GM10266 (cell line): ENCODE data around the gene PHIP.

Experiments
- DNase-seq: peaks from one replicate; pipeline ENCODE4 v3.0.0; 2012; ENCODE audit errors: extremely low spot score
- TF ChIP-seq, protein P1 (sequence below): IDR thresholded peaks from 2 replicates; pipeline ENCODE4 v1.5.1; 2012; ENCODE audit warnings: mild to moderate bottlenecking, low read depth; ENCODE audit not compliant: control insufficient read depth, insufficient read depth; ENCODE audit errors: missing control alignments

The PHIP gene

DNA sequence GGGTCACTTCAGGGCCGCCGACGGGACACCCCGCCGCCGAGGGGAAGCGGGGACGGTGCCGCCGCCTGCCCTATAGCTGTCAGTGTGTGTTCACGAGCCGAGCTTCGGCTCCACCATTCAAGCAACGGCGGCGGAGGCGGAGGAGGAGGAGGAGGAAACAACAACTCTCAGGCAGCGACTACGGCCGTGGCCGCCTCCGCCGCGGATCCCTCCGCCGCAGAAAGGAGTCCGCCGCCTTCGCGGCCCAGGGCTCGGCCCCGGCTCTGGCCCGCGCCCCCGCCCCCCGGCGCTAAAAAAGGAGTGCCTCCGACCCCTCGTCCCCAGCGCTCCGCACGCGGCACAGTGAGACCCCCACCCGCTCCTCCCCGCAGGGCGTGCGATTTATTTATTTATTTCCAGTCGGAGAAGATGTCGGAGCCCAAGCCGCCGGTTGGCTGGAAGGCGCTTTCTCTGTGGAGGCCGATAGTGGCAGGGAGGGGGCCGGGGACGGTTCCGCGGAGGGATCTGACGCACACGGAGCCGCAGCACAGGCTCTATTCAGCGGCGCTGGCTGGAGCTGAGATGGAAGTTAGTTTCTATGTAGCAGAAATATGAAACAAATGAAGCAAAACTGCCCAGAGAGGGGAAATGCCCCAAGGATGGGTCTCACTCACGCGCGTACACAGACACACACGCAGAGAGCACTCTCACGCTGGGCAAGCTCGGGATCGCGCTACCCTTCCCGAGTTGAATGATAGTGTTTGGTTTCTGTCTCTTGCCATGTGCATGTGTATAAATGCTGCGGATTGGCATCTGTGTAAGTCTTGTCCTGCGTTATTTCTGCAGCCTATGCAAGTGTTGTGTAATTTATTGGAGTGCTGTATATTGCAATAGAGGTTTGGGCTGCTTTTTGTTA is at the start of gene PHIP:
PHIP (minus strand) TSS at position 180 of the 895 bp plus-strand sequence. CDS start 186 bp downstream, outside the sequence.
- peak; percentile 79 for DNase-seq

DNA sequence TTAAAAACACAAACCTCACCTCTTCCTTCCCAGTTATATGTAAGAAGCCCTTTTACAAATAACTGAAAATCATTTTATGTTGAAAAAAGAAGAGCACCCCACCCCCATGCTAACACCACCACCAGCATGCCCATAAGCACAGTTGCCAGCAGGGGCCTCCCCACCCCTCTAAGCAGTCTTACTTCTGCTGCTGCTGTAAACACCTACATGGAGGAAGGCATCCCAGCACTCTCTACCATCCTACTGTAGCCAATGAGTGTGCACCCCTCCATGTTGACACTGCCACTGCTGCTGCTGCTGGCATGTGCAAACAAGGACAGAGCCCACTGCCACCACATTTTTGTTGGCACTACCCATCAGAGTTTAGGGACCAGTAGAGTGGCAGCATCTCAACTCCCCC is 49.6 kb upstream of the PHIP start:
- TF ChIP-seq, protein P1, sequence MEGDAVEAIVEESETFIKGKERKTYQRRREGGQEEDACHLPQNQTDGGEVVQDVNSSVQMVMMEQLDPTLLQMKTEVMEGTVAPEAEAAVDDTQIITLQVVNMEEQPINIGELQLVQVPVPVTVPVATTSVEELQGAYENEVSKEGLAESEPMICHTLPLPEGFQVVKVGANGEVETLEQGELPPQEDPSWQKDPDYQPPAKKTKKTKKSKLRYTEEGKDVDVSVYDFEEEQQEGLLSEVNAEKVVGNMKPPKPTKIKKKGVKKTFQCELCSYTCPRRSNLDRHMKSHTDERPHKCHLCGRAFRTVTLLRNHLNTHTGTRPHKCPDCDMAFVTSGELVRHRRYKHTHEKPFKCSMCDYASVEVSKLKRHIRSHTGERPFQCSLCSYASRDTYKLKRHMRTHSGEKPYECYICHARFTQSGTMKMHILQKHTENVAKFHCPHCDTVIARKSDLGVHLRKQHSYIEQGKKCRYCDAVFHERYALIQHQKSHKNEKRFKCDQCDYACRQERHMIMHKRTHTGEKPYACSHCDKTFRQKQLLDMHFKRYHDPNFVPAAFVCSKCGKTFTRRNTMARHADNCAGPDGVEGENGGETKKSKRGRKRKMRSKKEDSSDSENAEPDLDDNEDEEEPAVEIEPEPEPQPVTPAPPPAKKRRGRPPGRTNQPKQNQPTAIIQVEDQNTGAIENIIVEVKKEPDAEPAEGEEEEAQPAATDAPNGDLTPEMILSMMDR = no peak
- DNase-seq = no peak

More for the DNA sequence above, at the start of gene PHIP:
- TF ChIP-seq, protein P1 = no peak

DNA sequence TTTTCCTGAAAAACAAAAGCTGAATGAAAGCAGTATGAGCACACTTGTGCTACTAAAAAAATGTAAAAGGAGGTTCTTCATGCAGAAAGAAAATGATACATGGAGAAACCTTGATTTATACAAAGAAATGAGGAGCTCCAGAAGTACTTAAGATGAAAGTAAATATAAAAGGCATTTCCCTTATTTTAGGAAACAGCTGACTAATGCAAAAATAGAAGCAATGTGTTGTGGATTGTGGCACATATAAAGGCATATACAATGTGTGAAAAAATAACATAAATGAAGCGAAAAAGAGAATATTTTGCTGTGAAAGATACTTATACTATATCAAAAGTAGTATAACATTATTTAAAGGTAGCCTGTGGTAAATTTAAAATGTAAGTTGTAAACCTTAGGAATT is 41.2 kb upstream of the PHIP start:
- DNase-seq = no peak
- TF ChIP-seq, protein P1 = no peak

GRCh38 chr6:79117752-79118151 is 39.7 kb upstream of the PHIP start:
- TF ChIP-seq, protein P1 = no peak

DNA sequence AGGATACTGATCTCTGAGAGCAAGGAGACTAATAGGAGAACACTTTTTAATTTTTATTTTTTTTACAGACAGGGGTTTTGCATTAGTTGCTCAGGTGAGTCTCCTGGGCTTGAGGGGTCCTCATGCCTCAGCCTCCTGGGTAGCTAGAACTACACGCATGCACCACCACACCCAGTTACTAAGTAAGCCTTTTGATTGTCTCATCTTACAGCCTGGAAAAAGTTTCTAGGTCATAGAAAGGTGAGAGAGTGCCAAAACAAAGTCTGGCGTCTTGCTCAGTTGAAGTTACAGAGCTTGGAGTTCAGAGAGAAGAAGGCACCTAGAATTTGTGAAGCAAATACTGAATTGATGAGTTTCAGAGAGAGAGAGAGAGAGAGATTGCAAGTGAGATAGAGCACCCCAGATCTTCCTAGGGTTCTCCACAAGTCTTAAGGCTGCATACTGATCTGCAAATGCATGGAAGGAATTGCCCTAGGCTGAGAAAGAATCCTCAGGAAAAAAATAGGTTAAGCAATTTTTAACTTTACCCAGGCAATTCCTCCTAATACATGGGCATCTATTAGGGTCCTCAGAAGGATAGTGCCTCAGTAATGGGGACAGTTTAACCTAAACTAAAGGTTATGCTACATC is 37.6 kb upstream of the PHIP start:
- DNase-seq = no peak
- TF ChIP-seq, protein P1 = no peak

More at GRCh38 chr6:79117752-79118151, 39.7 kb upstream of the PHIP start:
- DNase-seq = no peak

GRCh38 chr6:79111549-79111948 is 33.5 kb upstream of the PHIP start:
- TF ChIP-seq, protein P1 = no peak
- DNase-seq = no peak

- TF ChIP-seq, protein P1 = no peak
- DNase-seq = no peak
Measured at GRCh38 chr6:79101164-79101563, 23.1 kb upstream of the PHIP start.
